Epithelial cell of esophagus (primary cell): ENCODE measurements around the gene KNDC1.

ENCODE experiments used
- DNase-seq: peaks from one replicate; pipeline ENCODE4 v3.0.0; 2010; ENCODE audit warnings: low read depth
- H3K4me3 ChIP-seq: 2 replicates; pipeline ENCODE4 v1.5.1; 2011; ENCODE audit warnings: mild to moderate bottlenecking, low read length, control low read depth
- CTCF ChIP-seq: IDR thresholded peaks from 2 replicates; pipeline ENCODE4 v1.5.1; 2011; ENCODE audit warnings: low read depth, mild to moderate bottlenecking, low read length, control low read depth, inconsistent platforms; ENCODE audit not compliant: insufficient read depth; ENCODE audit errors: missing control alignments

Gene KNDC1

GRCh38 chr10:133182190-133182589, 22.2 kb downstream of the KNDC1 start:
- TF ChIP-seq CTCF: no peak
- no peak for DNase-seq
- H3K4me3 ChIP-seq: no peak overlapping the region

GRCh38 chr10:133182791-133183645, 23.0 kb downstream of the KNDC1 start:
- no peak overlapping the region for H3K4me3 ChIP-seq
- TF ChIP-seq CTCF: no peak

GRCh38 chr10:133183646-133184378, 23.8 kb downstream of the KNDC1 start:
- TF ChIP-seq CTCF: no peak
- no peak overlapping the region for H3K4me3 ChIP-seq
- DNase-seq: no peak

More at GRCh38 chr10:133182791-133183645, 23.0 kb downstream of the KNDC1 start:
- DNase-seq: no peak

GRCh38 chr10:133184591-133185244, 24.7 kb downstream of the KNDC1 start:
- no peak for DNase-seq
- H3K4me3 ChIP-seq: no peak overlapping the region
- no peak for TF ChIP-seq CTCF

- H3K4me3 ChIP-seq: no peak overlapping the region
- DNase-seq: no peak
- TF ChIP-seq CTCF: no peak
Observed at GRCh38 chr10:133185421-133185820, 25.4 kb downstream of the KNDC1 start.

GRCh38 chr10:133185916-133186315, 25.9 kb downstream of the KNDC1 start:
- no peak for DNase-seq
- TF ChIP-seq CTCF: no peak
- H3K4me3 ChIP-seq: no peak overlapping the region
